ENCODE measurements around the gene BPIFA3. TPM values are rescaled to one million over a fixed set of nuclear protein-coding genes. Genes with fewer than 3 reads are reported as not detected.
A peak's percentile ranks its signal among the peaks of the same experiment; 100 is the strongest.

Gene BPIFA3
- total and polyA plus RNA-seq, 2 of the 13 experiments (the other 11 are each of a cell fraction or from before 2014, with no cell fraction given): not detected

DNA sequence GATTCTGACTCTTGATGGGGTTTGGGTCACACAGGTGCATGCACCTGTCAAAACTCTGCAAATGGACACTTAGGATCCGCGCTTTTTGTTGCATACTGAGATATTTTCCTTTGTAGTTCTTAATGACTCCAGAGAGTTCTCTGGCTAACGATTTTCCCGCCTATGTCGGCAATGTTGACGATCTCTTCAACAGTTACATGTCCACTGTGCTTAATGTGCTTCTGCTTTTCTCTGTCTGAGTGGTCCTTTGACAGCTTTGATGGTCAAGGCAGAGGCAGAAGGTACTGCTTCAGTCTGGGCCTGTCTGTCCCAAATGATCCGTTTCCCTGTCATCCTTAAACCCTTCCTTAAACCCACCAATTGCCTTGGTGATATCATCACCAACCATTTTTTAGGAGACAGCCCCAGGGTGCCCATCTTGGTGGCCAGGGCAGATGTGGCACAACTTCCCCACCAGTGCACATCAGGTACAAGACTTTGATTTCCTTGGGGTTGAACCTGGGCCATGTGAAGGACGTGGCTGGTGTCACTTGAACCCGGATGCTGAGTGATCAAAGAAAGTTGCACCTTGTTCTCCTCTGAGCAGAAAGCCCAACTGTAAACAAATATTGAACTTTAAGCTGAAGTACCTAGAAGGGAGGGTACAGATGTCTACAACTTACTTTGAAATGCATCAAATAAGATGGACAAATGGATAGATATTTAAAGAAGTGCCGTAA is 55.2 kb downstream of the BPIFA3 start (continued):
- TF ChIP-seq ZNF530 (CRISPR knock-in tag; IDR thresholded peaks at IDR 0.05; ENCODE audit: low read depth) (no peak), NCOA2 (CRISPR knock-in tag; IDR thresholded peaks at IDR 0.05) (peak; percentile 58; the same call in 1 of the 2 replicates), KDM3A (CRISPR knock-in tag; IDR thresholded peaks at IDR 0.05; ENCODE audit: low read depth) (no peak), FOSL2 (CRISPR knock-in tag; IDR thresholded peaks at IDR 0.05) (peak; percentile 39; the same call in 1 of the 2 replicates), BCL6 (CRISPR knock-in tag; IDR thresholded peaks at IDR 0.05) (peak; percentile 64), MZF1 (CRISPR knock-in tag; IDR thresholded peaks at IDR 0.05; ENCODE audit: borderline replicate concordance) (no peak), CENPX (CRISPR knock-in tag; IDR thresholded peaks at IDR 0.05) (no peak), RFX1 (IDR thresholded peaks at IDR 0.05) (no peak), POLR2G (IDR thresholded peaks at IDR 0.05; ENCODE audit: low read depth, low read length) (no peak), SOX13 (IDR thresholded peaks at IDR 0.05) (no peak), SOX13 (CRISPR knock-in tag; conservative IDR thresholded peaks at IDR 0.05 in 1 of 2, IDR thresholded peaks at IDR 0.05 in 1 of 2) (peak in 1 of 2 experiments; percentile 56; a peak in 1 of 4 replicates)
- TF ChIP-seq, protein P1, sequence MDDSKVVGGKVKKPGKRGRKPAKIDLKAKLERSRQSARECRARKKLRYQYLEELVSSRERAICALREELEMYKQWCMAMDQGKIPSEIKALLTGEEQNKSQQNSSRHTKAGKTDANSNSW (CRISPR knock-in tag; IDR thresholded peaks at IDR 0.05; ENCODE audit: borderline replicate concordance): no peak
- TF ChIP-seq, protein P2, sequence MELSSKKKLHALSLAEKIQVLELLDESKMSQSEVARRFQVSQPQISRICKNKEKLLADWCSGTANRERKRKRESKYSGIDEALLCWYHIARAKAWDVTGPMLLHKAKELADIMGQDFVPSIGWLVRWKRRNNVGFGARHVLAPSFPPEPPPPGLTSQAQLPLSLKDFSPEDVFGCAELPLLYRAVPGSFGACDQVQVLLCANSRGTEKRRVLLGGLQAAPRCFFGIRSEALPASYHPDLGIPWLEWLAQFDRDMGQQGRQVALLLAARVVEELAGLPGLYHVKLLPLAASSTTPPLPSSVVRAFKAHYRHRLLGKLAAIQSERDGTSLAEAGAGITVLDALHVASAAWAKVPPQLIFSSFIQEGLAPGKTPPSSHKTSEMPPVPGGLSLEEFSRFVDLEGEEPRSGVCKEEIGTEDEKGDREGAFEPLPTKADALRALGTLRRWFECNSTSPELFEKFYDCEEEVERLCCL (CRISPR knock-in tag; IDR thresholded peaks at IDR 0.05; ENCODE audit: borderline replicate concordance): no peak
- TF ChIP-seq, protein P3, sequence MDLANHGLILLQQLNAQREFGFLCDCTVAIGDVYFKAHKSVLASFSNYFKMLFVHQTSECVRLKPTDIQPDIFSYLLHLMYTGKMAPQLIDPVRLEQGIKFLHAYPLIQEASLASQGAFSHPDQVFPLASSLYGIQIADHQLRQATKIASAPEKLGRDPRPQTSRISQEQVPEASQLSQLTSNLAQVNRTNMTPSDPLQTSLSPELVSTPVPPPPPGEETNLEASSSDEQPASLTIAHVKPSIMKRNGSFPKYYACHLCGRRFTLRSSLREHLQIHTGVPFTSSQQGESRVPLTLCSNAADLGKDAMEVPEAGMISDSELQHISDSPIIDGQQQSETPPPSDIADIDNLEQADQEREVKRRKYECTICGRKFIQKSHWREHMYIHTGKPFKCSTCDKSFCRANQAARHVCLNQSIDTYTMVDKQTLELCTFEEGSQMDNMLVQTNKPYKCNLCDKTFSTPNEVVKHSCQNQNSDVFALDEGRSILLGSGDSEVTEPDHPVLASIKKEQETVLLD (CRISPR knock-in tag; IDR thresholded peaks at IDR 0.05; ENCODE audit: low read depth): no peak

Data from HepG2 (cell line).